ENCODE results near the gene SHISAL1.
"Not testable (repeated sequence)": the region's sequence is repeated elsewhere in the genome, so short reads cannot be mapped to it uniquely, and the experiment has no call there.

SHISAL1 gene

DNA sequence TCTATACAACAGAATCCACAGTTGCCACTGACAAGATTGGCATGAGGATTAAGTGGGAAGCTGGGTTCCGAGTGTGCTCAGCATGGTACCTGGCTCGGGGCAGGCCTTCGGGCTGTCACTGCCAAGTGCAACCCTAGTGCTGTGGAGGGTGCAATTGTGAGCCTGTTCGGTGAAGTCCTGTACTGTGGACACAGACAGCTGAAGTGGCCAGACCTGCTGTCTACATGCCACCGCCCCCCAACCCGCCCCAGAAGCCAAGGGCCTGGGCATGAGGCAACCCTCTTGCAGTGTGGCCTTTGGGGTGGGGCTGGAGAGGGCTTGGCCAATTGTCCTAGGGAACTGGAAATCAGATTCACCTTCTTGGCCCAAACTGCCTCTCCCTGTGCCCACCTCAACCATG is 15.6 kb upstream of the SHISAL1 start:
- DNase-seq (ENCODE audit: low read depth) = no peak

DNA sequence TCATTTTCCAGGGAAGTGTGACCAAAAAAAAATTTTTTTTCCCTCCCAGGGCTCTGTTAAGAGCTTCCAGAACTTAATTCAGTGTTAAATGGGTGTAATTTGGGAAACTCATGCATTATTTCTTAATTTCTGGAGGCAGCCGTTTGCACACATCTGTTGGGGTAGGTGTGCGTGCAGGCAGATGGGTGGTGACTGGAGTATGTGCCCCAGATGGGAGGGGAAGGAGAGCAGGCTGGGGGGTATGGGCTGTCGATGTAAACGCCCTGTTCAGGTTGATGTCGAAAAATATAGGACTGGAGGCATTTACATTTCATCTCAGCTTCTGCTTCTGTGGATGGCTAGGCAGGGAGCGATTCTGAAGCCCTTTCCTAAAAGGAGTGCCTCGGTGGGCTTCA is 13.7 kb upstream of the SHISAL1 start:
- no peak for DNase-seq (ENCODE audit: low read depth)

DNA sequence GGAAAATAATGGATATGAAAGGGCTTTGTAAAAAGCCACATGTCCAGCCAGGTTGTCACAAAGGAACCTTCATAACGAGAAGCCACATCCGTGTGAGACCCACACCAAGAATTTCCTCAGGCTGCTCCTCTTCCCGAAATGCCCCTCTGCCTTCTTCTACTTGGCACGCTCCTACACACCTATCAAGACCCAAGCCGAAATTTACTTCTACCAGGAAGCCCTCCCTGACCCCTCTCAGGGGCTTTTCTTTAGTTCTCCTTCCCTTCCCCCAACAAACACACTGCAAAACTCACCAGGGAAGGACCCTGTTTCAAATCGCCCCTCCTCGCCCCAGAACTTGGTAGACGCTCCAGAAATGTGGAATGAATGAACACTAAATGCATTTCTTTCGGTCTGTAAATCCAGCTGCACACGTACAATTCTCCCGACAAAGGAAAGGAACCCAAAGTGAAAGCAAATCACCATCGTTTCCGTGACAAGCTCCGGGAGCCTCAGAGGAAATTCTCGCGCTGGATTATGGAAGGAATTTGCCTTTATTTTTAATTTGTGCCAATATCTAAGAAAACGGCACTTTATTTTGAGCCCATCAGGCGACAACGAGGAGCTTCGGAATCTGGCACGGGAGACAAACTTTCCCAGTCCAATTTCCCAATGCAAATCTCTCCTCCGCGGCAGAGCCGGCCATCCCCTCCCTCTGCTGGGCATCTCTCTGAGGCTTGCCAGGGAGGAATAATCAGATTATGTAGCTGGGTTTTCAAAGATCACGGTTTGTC is 13.2 kb upstream of the SHISAL1 start:
- no peak for DNase-seq (ENCODE audit: low read depth)

DNA sequence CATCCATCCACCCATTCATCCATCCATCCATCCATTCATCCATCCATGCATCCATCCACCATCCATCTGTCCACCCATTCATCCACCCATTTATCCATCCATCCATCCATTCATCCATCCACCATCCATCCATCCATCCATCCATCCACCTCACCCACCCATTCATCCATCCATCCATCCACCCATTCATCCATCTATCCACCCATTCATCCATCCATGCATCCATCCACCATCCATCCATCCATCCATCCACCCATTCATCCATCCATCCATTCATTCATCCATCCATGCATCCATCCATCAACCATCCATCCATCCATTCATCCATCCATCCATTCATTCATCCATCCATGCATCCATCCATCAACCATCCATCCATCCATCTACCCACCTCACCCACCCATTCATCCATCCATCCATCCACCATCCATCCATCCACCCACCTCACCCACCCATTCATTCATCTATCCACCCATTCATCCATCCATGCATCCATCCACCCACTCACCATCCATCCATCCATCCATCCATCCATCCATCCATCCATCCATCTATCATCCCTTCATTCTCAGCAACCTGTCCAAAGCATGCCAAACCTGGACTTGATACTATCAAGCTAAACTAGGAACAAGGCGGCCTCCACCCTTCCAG is 10.5 kb upstream of the SHISAL1 start:
- DNase-seq (ENCODE audit: low read depth) = not testable (repeated sequence)

DNA sequence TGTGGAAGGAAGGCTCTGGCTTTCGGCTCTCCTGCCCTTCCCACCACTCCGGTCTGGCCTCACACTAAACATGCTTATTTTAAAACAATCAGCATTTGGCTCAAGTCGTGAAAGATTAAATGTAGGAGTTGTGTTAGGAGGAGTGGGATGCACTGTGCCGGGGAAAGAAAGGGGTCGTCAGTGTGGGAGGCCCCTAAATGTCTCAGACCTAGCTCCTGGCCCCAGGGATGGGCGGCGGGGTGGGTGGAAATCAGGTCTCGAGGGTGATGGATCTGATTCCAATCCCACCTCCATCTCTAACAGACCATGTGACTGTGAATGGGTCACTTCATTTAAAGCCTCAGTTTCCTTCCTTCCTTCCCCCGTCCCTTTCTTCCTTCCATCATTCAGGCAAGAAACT is 6.9 kb upstream of the SHISAL1 start:
- no peak for DNase-seq (ENCODE audit: low read depth)

DNA sequence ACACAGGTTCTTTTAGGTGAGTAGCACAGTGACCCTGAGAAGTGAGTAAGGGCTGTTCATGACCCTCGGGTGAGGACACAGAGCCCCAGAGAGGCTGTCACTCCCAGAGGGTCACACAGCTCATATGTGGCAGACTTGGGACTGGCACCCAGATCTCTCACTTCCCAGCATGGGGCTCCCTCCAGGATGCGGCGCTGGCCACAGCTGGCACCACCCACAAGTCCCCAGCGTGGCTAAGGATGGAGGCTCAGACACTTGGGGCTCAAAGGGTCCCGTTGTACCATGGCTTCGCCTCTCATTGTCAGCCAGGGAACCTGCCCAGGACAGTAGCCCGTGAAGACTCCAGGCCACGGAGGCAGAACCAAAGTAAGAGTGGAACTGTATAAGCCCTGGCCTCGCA is 6.0 kb upstream of the SHISAL1 start:
- no peak for DNase-seq (ENCODE audit: low read depth)

DNA sequence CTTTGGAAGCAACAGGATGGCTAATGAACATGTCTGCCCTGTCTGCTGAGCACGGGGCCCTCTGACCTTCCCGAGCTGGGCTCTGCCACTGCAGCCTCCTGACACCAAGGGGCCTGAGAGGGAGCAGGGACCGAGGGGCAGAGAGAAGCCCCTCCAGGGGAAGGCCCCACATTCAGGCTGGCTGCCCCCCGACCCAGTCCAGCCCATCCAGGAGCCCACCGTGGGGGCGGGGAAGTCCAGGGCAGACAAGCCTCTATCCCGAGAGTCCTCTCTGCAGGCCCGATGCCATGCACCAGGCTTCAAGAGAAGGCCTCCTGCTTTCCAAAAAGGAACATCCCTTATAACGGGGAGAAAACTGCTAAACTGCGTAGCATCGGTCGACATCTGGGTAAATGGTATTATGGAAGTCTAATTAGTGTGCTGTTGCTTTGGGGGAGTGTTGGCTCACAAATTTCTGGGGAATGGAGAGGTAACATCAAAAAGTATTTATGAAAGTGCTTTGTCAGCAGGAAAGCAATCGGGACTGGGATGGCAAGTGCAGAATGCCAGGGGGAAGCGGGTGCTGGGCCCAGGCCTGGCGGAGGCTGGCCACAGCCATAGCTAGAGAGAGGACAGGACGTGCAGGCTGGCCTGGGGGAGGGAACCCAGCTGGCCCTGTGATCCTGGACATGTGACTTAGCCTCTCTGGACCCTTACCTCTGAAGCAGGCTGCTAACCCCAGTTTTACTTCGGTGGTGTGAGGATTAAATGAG is 5.3 kb upstream of the SHISAL1 start:
- no peak for DNase-seq (ENCODE audit: low read depth)

DNA sequence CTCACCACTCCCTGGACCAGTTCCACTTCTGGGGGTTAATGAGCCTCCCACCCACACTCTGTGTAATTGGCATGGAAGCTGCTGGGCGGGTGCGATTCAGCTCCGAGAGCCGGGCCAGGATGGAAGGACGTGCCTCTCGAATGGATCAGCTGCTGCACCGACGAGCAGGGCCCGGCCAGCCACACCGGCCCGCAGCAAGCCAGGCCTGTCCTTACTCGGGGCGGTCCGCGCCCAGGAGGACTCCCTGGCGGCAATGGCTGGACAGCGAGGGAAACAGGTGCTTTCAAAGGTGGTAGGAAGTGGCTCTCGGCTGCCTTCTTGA is 4.3 kb upstream of the SHISAL1 start:
- DNase-seq (ENCODE audit: low read depth) = no peak

DNA sequence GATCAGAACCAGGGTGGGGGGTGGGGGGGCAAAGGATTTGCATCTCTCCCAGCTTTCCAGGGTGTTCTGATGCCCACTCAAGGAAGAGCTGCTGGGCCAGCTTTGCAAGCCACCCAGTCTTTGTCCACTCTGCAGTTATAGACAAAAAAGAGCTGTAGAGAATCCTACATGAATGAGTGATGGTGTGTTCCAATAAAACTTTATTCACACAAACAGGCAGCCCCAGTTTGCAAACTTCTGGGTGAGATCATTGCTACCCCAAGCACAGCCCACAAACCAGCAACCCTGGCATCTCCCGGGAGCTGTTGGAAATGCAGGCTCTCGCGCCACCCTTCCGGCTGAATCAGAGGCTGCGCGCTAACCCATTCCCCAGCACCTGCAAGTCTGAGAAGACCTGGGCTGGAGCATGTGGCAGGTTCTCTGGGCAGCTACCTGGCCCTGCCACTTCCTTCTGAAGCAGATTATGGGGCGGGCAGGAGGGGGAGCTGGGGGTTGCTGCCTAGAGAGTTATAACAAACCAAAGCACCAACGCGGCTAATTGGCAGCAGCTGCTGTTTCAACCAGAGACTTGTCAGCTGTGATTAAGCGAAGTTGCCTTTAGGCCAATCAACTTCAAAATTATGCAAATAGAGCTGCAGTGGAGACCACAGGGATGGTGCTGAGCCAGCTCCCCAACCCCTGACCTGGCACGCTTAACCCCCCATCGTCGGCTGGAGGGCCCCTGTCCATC is 3.8 kb upstream of the SHISAL1 start:
- no peak for DNase-seq (ENCODE audit: low read depth)

DNA sequence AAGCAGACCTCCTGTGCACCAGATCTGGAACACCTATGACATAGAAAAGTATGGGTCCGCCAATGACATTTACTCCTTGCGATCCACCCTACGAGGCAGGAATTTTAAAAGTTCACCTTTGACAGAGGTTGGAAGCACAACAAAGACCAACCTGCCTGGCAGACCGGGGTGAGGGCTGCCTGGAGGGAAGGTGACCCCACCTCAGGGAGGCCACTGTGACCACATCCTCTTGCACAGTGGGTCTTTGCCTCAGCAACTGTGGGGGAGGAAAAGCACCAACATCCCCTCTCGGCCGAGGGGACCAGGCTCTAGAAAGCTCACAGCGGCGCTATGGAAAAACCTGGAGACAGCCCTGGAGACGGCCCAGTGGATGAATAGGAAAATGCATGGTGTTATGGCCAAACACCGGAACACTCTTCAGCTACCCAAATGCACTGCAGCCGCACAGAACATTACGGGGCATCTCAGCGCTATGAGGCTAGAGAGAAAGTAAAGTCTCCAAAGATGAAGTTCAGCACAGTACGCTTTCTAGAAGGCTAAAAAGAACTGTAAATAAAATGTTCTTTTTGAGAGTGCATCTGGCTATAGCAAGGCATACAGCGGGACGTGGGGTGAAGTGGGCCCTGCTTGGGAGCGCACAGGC is 1.8 kb upstream of the SHISAL1 start:
- no peak for DNase-seq (ENCODE audit: low read depth)

DNA sequence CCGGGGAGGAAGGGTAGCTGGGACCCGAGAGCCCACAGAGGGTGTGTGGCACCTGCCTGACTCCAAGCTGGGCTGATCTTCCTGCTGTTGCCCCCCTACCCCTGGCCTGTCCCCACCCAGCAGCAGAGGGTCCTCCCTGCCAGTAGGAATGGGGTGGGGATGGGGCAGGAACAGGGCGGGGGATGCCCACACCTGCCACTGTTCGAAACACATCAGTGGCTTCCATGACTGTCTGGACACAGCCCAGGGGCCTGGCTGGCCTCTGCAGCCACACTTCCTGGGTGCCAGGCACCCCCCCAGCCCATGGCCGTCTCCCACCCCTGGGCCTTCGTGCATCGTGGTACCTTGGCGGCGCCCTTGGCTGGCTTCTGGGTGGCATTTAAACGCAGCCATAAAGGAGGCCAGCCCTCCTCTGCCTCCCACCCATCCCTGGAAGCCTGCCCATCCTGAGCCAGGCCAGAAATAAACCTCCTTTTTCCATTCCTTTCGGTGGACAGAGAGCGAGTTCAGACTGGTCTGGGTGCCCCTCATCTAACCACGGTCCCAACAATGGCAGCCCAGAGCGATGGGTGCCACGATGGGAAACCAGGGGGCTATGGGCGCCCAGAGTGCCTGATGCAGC is 745 bp upstream of the SHISAL1 start:
- DNase-seq (ENCODE audit: low read depth) = no peak

DNA sequence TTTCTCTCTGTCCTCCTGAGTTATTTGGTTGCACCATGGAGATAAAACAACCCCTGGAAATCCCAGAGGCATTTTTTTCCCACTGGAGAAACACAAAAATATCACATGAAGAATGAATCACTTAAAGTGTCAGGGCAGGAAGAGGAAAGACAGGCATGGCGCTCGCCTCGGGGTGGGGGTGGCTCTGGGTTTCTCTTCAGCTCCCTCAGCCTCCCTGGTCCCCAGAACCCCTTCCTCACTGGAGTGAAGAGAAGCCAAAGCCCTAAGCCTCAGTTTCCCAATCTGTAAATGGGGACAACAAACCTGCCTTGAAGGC is 938 bp downstream of the SHISAL1 start:
- no peak for DNase-seq (ENCODE audit: low read depth)

DNA sequence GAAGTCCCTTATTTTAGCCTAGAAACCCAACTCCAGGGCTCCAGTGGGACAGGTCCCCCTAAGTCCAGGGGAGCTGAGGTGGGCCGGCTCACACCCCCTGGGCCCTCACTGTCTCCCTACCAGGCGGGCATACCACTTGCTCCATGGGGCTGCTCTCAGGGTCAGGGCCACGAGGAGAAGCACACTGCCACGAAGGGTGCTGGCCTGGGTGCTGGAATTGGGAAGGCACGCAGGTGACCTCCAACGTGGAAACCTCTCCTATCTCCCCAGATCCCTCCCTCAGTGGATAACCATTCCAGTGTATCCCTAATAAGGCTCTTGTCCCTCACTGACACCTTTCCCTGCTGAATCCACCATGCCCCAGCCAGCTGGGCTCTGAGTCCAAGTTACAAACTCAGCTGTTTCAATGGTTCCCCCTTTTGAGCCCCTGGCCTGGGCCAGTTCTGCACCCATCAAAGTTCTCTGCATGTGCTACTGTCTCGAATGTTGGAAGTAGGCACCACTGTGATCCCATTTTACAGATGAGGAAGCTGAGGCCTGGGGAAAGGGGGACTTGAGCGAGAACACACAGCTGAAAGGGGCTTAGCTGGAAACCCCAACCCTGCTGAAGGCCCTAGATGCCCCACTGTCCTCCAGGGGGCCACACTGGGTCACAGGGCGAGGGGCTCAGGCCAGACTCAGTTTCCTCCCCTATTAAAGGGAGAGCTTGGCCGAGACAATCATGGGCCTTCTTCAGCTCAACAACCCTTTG is 1.5 kb downstream of the SHISAL1 start:
- no peak for DNase-seq (ENCODE audit: low read depth)

DNA sequence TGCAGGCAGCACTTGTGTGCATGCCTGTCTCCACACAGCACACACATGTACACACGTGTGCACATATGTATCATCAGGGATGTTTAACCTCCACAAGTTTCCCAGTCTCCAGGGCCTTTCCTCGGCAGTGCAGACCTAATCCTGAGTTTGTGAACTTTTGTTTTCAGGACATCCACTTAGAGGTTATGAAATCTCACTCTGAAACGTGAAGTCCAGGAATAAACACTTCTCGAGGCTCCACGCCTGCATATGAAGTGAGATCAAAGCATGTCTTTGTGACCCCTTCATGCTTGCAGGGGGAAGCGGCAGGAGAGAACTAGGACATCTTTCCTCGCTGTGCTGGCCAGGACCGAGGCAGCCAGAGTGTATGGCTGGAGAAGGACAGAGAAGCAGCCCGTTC is 3.1 kb downstream of the SHISAL1 start:
- no peak for DNase-seq (ENCODE audit: low read depth)

DNA sequence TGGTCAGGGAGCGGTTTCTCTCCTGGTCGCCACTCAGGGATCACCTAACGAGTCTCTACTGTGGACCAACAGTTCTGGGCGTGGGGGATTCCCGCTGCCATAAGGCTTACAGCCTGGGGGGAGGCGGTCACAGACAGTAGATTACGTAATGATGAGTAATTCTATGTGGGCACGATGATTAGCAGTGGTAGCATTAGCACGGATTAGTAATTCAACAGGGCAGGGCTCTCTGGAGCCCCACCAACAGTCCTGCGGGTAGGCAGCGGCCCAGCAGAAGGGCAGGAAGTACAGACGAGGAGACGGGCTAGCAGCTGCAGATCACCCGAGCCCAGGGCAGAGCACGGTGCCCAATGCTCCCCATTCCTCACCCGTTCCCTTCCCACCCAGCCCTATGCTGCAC is 3.6 kb downstream of the SHISAL1 start:
- peak; percentile 73 for DNase-seq (ENCODE audit: low read depth)

DNA sequence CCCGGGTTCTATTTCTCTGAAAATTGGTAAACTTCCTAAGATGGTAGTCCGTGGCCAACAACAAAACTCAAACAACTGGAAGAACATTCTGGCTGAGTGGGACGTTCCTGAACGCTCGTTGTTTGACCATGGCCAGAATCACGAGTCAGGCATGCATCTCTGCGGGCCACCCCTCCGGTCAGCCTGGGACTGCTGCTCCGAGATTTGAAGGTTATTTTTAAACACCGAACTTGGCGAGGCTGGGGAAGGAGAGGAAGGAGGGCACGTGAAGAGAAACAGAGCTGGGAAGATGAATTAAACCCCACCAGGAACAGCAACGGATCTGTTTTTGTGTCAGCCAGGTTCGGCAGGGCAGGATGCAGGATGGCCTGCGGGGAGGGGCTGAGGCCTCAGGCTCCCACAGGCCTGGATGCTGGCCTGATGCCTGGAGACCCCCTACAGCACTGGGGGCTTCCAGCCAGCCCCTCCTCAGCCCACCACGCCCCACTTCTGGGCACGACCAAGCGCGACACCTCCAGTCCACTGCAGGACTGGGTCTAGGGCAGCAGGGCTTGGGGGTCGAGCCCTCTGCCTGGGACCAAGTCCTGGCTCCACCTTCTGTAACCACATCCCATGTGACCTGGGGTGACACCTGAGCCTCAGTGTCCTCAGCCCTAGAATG is 5.1 kb downstream of the SHISAL1 start:
- DNase-seq (ENCODE audit: low read depth) = no peak

DNA sequence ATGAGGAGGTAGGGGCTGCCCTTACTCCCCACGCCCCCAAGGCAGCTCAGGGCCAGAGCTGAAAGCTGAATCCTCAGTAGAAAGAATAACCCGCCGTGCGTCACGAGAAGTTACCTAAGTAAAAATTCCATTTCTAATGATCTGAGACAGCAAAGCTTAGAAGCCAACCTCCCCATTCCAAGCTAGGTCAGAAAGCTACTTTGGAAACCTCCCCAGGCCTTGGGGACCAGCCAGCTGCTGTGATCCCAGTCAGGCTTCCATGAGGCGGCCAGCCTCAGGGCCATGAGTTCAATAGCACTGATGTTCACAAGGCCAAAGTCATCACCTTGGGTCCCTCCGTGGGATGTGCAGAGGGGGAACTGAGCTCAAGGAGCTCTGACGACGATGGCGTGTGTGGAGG is 6.9 kb downstream of the SHISAL1 start:
- DNase-seq (ENCODE audit: low read depth) = no peak

DNA sequence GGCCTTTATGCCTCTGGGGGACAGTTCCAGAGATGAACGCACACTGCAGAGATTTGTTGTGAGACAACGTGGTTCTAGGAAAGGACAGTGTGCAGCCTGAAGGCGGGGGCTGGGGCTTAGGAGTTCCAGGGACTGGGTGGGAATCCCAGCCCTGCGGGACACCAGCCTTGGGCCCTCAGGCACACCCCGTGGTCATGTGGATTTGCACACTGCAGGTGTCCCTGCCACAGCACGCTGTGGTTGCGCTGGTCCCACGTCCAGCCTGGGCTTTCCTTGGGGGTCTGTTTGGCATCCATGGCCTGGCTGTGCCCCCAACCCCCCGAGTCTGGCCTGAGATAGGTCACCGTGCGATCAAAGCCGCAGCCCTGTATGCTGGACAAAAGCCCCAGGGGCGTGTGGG is 7.3 kb downstream of the SHISAL1 start:
- DNase-seq (ENCODE audit: low read depth) = no peak

DNA sequence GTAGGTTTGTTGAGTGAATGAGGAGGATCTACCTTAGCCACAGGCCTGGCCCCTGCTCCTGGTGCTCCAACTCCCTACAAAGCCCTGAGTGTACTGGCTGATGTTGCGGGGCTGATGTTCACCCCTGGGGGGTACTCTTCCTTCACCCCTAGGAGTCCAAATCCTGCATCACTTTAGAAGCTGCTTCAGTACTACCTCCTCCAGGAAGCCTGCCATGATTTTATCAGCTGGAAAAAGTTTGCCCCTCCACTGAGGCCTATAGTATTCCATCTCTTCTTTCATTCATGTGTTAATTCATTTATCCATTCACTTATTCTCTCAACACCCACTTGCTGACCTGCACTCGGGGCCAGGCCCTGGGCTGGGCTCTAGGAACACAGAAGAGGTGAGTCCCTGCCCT is 7.8 kb downstream of the SHISAL1 start:
- DNase-seq (ENCODE audit: low read depth) = no peak

DNA sequence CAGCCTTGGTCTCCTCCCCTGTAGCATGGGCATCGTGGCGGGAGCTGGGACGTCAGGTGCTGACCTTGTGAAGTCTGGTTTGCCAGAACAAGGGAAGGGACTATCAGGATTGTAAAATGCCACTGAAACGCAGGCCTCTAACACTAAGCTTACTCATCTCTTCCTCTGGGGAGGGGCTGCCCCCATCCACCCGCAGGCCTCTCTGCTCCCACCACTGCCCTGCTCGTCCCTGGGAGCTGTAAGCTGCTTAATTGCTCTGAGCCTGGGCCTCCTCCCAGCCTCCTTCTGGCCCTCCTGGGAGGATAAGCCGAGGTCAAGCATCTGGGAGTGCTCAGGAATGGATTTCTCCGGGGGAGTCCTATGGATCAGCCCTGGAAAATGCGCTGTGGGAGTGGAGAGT is 8.4 kb downstream of the SHISAL1 start:
- no peak for DNase-seq (ENCODE audit: low read depth)

DNA sequence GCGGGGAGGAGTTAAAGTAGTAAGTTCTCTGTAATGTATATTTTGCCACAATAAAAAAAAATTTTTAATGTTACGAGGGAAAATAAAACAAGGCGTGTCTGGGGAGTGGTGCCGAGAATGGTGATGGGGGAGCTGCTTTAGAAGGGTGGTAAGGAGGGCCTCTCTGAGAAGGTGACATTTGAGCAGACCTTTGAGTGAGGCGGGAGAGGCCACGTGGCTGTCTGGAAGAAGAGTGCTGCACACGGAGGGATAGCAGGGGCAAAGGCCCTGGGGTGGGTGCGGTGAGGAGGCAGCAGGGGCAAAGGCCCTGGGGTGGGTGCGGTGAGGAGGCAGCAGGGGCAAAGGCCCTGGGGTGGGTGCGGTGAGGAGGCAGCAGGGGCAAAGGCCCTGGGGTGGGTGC is 10.4 kb downstream of the SHISAL1 start:
- DNase-seq (ENCODE audit: low read depth) = not testable (repeated sequence)
